HEK293T (cell line): ENCODE results near the gene RIPK3.

Experiments
- ELF4 ChIP-seq: fragments of 450-650 bp; IDR thresholded peaks from 2 replicates; pipeline ENCODE4 v1.6.1; 2017; ENCODE audit warnings: antibody characterized with exemption
- SP1 ChIP-seq: fragments of 450-650 bp; IDR thresholded peaks from 2 replicates; pipeline ENCODE4 v1.6.1; 2017
- ZNF384 ChIP-seq: fragments of 450-650 bp; IDR thresholded peaks from 2 replicates; pipeline ENCODE4 v1.6.1; 2016

DNA sequence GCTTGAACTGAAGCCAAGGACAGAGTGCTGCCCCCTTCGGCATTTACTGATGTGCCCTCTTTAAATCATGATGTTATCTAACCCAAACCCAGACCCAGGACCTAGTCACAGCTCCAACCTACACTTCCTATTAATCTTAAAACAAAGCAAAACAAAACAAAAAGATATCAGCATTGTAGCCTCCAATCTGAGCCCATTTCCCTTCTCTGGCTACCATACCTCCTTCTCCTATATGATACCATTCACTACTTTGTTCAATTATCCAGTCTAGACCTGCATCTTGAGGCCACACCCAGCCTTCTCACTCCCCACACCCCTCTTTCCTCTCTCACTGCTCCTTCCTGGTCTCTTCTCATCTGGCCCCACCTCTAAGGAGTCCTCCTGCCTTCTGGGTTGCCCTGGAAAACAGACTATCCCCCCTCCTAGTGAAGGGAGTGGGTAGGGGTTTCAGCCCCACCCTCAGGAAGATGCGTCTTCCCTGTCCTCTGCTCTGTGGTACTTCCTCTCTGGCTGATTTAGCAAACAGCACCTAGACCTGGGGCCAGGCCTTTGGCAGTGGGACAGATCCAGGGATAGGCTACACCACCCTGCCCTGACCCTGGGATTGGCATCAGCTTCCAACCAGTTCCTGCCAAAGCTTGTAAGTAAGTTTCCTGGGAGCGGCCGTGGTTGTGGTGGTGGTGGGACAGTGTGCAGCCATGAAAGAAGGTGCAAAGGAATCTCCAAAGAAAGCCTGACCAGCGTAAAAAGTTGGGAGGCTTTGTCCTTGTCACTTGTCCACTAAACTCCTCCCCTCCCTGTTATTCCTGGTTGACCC lies 25.2 kb downstream of the RIPK3 start:
- TF ChIP-seq ZNF384 = no peak
- no peak for TF ChIP-seq SP1
- no peak for TF ChIP-seq ELF4
